Heart right ventricle (tissue), 16 donors: Measurements from ENCODE around the gene DENND2A. TPM values are rescaled to one million over a fixed set of nuclear protein-coding genes. Genes with fewer than 3 reads are reported as not detected.
A peak's percentile ranks its signal among the peaks of the same experiment; 100 is the strongest.

Experiments used
- ATAC-seq, 8 donors: fragments of 200-7000 bp; cut with Tn5 transposase; one replicate each; pipeline ENCODE4 v1.9.1; 2020; ENCODE audit warnings: mild to moderate bottlenecking in 8 of 8, moderate library complexity in 8 of 8, moderate number of reproducible peaks in 1 of 8
- DNase-seq, 2 donors: peaks; one replicate each; pipeline ENCODE4 v3.0.0-alpha.2; 2020
- H3K27ac ChIP-seq, 10 donors: fragments of 200-600 bp; sonication (generic) in 2 of 10; one replicate each; pipeline versions ENCODE4 v1.5.0 to v1.8.0; 2020 to 2022; ENCODE audit warnings: mild to moderate bottlenecking in 3 of 10
- H3K27me3 ChIP-seq, 7 donors: fragments of 200-600 bp; one replicate each; pipeline ENCODE4 v1.8.0; 2021 to 2022; ENCODE audit warnings: mild to moderate bottlenecking in 2 of 7
- H3K36me3 ChIP-seq, 9 donors: fragments of 200-600 bp; sonication (generic) in 1 of 9; one replicate each; pipeline versions ENCODE4 v1.5.0 to v1.8.0; 2020 to 2022; ENCODE audit warnings: mild to moderate bottlenecking in 2 of 9
- H3K4me1 ChIP-seq, 9 donors: fragments of 200-600 bp; sonication (generic) in 1 of 9; one replicate each; pipeline versions ENCODE4 v1.5.0 to v1.8.0; 2020 to 2022; ENCODE audit warnings: mild to moderate bottlenecking in 4 of 9
- H3K4me3 ChIP-seq, 10 donors: fragments of 200-600 bp; sonication (generic) in 2 of 10; one replicate each; pipeline versions ENCODE4 v1.5.0 to v1.8.0; 2020 to 2022; ENCODE audit warnings: mild to moderate bottlenecking in 7 of 10, moderate library complexity in 2 of 10
- H3K9me3 ChIP-seq, 11 donors: fragments of 200-600 bp in 10 of 11; sonication (generic) in 2 of 11; one replicate each; pipeline versions ENCODE4 v1.5.0 to v1.8.0; 2013 to 2022; ENCODE audit warnings: mild to moderate bottlenecking in 2 of 11, control low read depth in 1 of 11, moderate library complexity in 1 of 11
- CTCF ChIP-seq, 9 donors: fragments of 200-600 bp; sonication (generic) in 2 of 9; IDR thresholded peaks; one replicate each; pipeline versions ENCODE4 v1.5.0 to v1.8.0; 2021 to 2022; ENCODE audit warnings: antibody characterized with exemption in 9 of 9, mild to moderate bottlenecking in 5 of 9, moderate library complexity in 1 of 9
- WGBS, 2 donors: extraction: QIAGEN DNeasy Blood & Tissue Kit; methylation state at CpG; one replicate each; pipeline ENCODE4 v1.1.7; 2013; ENCODE audit warnings: inconsistent platforms in 1 of 2; 5-methylcytosine and 5-hydroxymethylcytosine counted together
- intact Hi-C, 10 donors: fragments of 100-400 bp; cut with DNase I; formaldehyde crosslinking; loops; one replicate each; pipeline versions ENCODE4 v1.11.1 to v1.14.2; 2022
- polyA plus RNA-seq, 2 donors: library from polyadenylated mRNA; stranded (reverse); fragments of 200-250 nt; gene quantifications; one replicate each; pipeline ENCODE4 v1.2.3, GENCODE V29; 2013
- total RNA-seq, 10 donors: library from RNA; stranded (reverse); fragmentation: NEBNext Ultra II Directional in 3 of 10; extraction: Animal tissue kit (Norgen Biotek cat#: 25700) in 3 of 10; gene quantifications; one replicate each; pipeline versions ENCODE4 v1.2.1 to v1.2.4, GENCODE V29; 2021 to 2023
- donor health status: Arrhythmogenic right ventricular cardiomyopathy.
- donor health status: ischemic (EF 13 %, LVEDD 7.1; RV severe dilation, severe dysfunction).
- donor health status: healthy with polysubstance abuse.
- donor health status: DM: no; HTN: yes; CAD: no.
- donor health status: DM: no; HTN: no; CAD: no.
- donor health status: ischemic (EF 25% LVEDD 6.9; RV normal size, moderate dysfunction).
- donor health status: ischemic (EF 25% LVEDD 5.7; RV mildly dilated, moderate dysfunction).
- donor health status: healthy.
- donor health status: DM: yes; HTN: yes; CAD: no.
- donor health status: Ischemic cardiomyopathy.
- donor health status: ischemic (EF 35%, LVEDD 5.7; RV mildly dilated, moderate dysfunction).
- donor health status: nonischemic (EF 11% LVEDD 7.7; RV severe dilation, severe dysfunction).
- donor health status: DM: yes; HTN: yes; CAD: no.
- donor health status: PGD.
- donor health status: ischemic (EF 29% LVEDD 5.4; RV normal size, mild dysfunction).
- donor health status: nonischemic (EF 23%, LVEDD 6.1; RV moderate dilation, normal function).

DENND2A gene
- total and polyA plus RNA-seq, 12 donors, result 3.8 to 16.9 (median 9.8) TPM

- H3K36me3 ChIP-seq, result peaks cover 0 to 81% (median 9%) of the 10 kb centered on the region in 9 donors
- H3K27me3 ChIP-seq, result no peaks in the 10 kb centered on the region
- intact Hi-C loops, result loop anchor here in 2 of 10 donors (5.0 kb wide), 3 partner anchors 51 to 101 kb away; partner anchors contain the start of gene DENND2A (in 1 of the 2)
- WGBS, 2 donors, result 60 to 65% methylated on average over 4 of the region's 4 CpGs
- H3K4me1 ChIP-seq, result peaks cover 12 to 33% (median 21%) of the 10 kb centered on the region in 9 donors
- ATAC-seq, result peak in 2 of 8 donors; percentile 3 to 8
- TF ChIP-seq CTCF (IDR thresholded peaks at IDR 0.05), result no peak
- H3K27ac ChIP-seq, result peak overlapping the region; percentile 49 to 89 (median 62)
- H3K4me3 ChIP-seq, result no peak overlapping the region
- no peak for DNase-seq
- no peaks in the 10 kb centered on the region for H3K9me3 ChIP-seq
These were observed 99.5 kb downstream of the DENND2A start for GRCh38 chr7:140541176-140541512.

- Histone ChIP-seq H3K27me3 (no peaks in the 10 kb centered on the region), H3K9me3 (no peaks in the 10 kb centered on the region), H3K4me3 (no peak overlapping the region), H3K4me1 (peaks cover 12 to 33% (median 21%) of the 10 kb centered on the region in 9 donors), H3K27ac (peak overlapping the region in 1 of 10 donors; percentile 89), H3K36me3 (peaks cover 0 to 81% (median 4%) of the 10 kb centered on the region in 9 donors)
- no peak for TF ChIP-seq CTCF (IDR thresholded peaks at IDR 0.05)
- WGBS, 2 donors, result 81 to 85% methylated on average over 18 of the region's 18 CpGs
- ATAC-seq, result no peak
- intact Hi-C loops, result loop anchor here in 2 of 10 donors (5.0 kb wide), 3 partner anchors 52 to 102 kb away; partner anchors contain the start of gene DENND2A (in 1 of the 2)
- no peak for DNase-seq
These were observed 100.4 kb downstream of the DENND2A start for GRCh38 chr7:140540136-140540777.

- peaks cover 12 to 41% (median 21%) of the 10 kb centered on the region in 9 donors for H3K4me1 ChIP-seq
- no peak overlapping the region for H3K4me3 ChIP-seq
- H3K27me3 ChIP-seq, result no peaks in the 10 kb centered on the region
- H3K27ac ChIP-seq, result no peak overlapping the region
- no peak for TF ChIP-seq CTCF (IDR thresholded peaks at IDR 0.05)
- no peaks in the 10 kb centered on the region for H3K9me3 ChIP-seq
- ATAC-seq (no peak), DNase-seq (no peak)
- peaks cover 0 to 80% (median 0%) of the 10 kb centered on the region in 9 donors for H3K36me3 ChIP-seq
- intact Hi-C loops, result no loop called here
- 87 to 88% methylated on average over 18 of the region's 18 CpGs for WGBS, 2 donors
These were observed 101.2 kb downstream of the DENND2A start for GRCh38 chr7:140539461-140539860.

GRCh38 chr7:140537750-140538482 is 102.7 kb downstream of the DENND2A start:
- peaks cover 0 to 74% (median 0%) of the 10 kb centered on the region in 9 donors for H3K36me3 ChIP-seq
- H3K4me1 ChIP-seq, result peaks cover 12 to 48% (median 21%) of the 10 kb centered on the region in 9 donors
- WGBS, 2 donors, result 70 to 79% methylated on average over 12 of the region's 12 CpGs
- no peak for TF ChIP-seq CTCF (IDR thresholded peaks at IDR 0.05)
- no peaks in the 10 kb centered on the region for H3K9me3 ChIP-seq
- DNase-seq (no peak), ATAC-seq (no peak)
- no peaks in the 10 kb centered on the region for H3K27me3 ChIP-seq
- no peak overlapping the region for H3K27ac ChIP-seq
- intact Hi-C loops, result no loop called here
- no peak overlapping the region for H3K4me3 ChIP-seq
